HEK293 (cell line): ENCODE data around the gene MED13L.

Source experiments
- CTCF ChIP-seq: fragments of 450-650 bp; formaldehyde crosslinking; IDR thresholded peaks from 2 replicates; pipeline ENCODE4 v1.5.1; 2016; ENCODE audit warnings: missing biosample characterization, missing genetic modification characterization
- EGR2 ChIP-seq: fragments of 450-650 bp; formaldehyde crosslinking; IDR thresholded peaks from 2 replicates; pipeline ENCODE4 v1.5.1; 2016; ENCODE audit warnings: low read depth, missing biosample characterization, missing genetic modification characterization
- GFI1B ChIP-seq: fragments of 450-650 bp; formaldehyde crosslinking; IDR thresholded peaks from 2 replicates; pipeline ENCODE4 v1.5.1; 2016; ENCODE audit warnings: missing biosample characterization, missing genetic modification characterization
- GLI4 ChIP-seq: fragments of 450-650 bp; formaldehyde crosslinking; IDR thresholded peaks from 2 replicates; pipeline ENCODE4 v1.5.1; 2016; ENCODE audit warnings: missing biosample characterization, missing genetic modification characterization
- KLF1 ChIP-seq: fragments of 450-650 bp; formaldehyde crosslinking; IDR thresholded peaks from 2 replicates; pipeline ENCODE4 v1.5.1; 2016; ENCODE audit warnings: missing biosample characterization, missing genetic modification characterization
- PRDM2 ChIP-seq: fragments of 450-650 bp; formaldehyde crosslinking; IDR thresholded peaks from 2 replicates; pipeline ENCODE4 v1.5.1; 2016; ENCODE audit warnings: missing biosample characterization, missing genetic modification characterization, borderline replicate concordance
- REST ChIP-seq: fragments of 450-650 bp; formaldehyde crosslinking; IDR thresholded peaks from 2 replicates; pipeline ENCODE4 v1.5.1; 2016; ENCODE audit warnings: missing biosample characterization, missing genetic modification characterization
- SP7 ChIP-seq: fragments of 450-650 bp; formaldehyde crosslinking; IDR thresholded peaks from 2 replicates; pipeline ENCODE4 v1.5.1; 2016; ENCODE audit warnings: missing biosample characterization, missing genetic modification characterization
- ZFP37 ChIP-seq: fragments of 450-650 bp; formaldehyde crosslinking; IDR thresholded peaks from 2 replicates; pipeline ENCODE4 v1.5.1; 2016; ENCODE audit warnings: missing biosample characterization, missing genetic modification characterization
- ZNF157 ChIP-seq: fragments of 450-650 bp; formaldehyde crosslinking; IDR thresholded peaks from 2 replicates; pipeline ENCODE4 v1.5.1; 2016; ENCODE audit warnings: missing biosample characterization, missing genetic modification characterization
- ZNF302 ChIP-seq: fragments of 450-650 bp; formaldehyde crosslinking; IDR thresholded peaks from 2 replicates; pipeline ENCODE4 v1.5.1; 2016; ENCODE audit warnings: missing biosample characterization, missing genetic modification characterization, low read depth
- ZNF398 ChIP-seq: fragments of 450-650 bp; formaldehyde crosslinking; IDR thresholded peaks from 2 replicates; pipeline ENCODE4 v1.5.1; 2017; ENCODE audit warnings: missing biosample characterization, missing genetic modification characterization
- ZNF404 ChIP-seq: fragments of 450-650 bp; formaldehyde crosslinking; IDR thresholded peaks from 2 replicates; pipeline ENCODE4 v1.5.1; 2017; ENCODE audit warnings: missing biosample characterization, missing genetic modification characterization
- ZNF449 ChIP-seq: fragments of 450-650 bp; formaldehyde crosslinking; IDR thresholded peaks from 2 replicates; pipeline ENCODE4 v1.5.1; 2017; ENCODE audit warnings: missing biosample characterization, mild to moderate bottlenecking, missing genetic modification characterization, moderate library complexity
- ZNF501 ChIP-seq: fragments of 450-650 bp; formaldehyde crosslinking; IDR thresholded peaks from 2 replicates; pipeline ENCODE4 v1.5.1; 2016; ENCODE audit warnings: missing biosample characterization, missing genetic modification characterization
- ZNF521 ChIP-seq: fragments of 450-650 bp; formaldehyde crosslinking; IDR thresholded peaks from 2 replicates; pipeline ENCODE4 v1.5.1; 2017; ENCODE audit warnings: missing biosample characterization, mild to moderate bottlenecking, missing genetic modification characterization
- ZNF529 ChIP-seq: fragments of 450-650 bp; formaldehyde crosslinking; IDR thresholded peaks from 2 replicates; pipeline ENCODE4 v1.5.1; 2017; ENCODE audit warnings: missing genetic modification characterization, missing biosample characterization; ENCODE audit not compliant: insufficient replicate concordance
- ZNF548 ChIP-seq: fragments of 450-650 bp; formaldehyde crosslinking; IDR thresholded peaks from 2 replicates; pipeline ENCODE4 v1.5.1; 2016; ENCODE audit warnings: missing biosample characterization, missing genetic modification characterization
- ZNF549 ChIP-seq: fragments of 450-650 bp; IDR thresholded peaks from 2 replicates; pipeline ENCODE4 v1.5.1; 2018; ENCODE audit warnings: missing biosample characterization, missing genetic modification characterization, mild to moderate bottlenecking, inconsistent platforms, moderate library complexity
- ZNF660 ChIP-seq: fragments of 450-650 bp; IDR thresholded peaks from 2 replicates; pipeline ENCODE4 v1.5.1; 2018; ENCODE audit warnings: missing biosample characterization, mild to moderate bottlenecking, missing genetic modification characterization
- ZNF670 ChIP-seq: fragments of 450-650 bp; formaldehyde crosslinking; IDR thresholded peaks from 2 replicates; pipeline ENCODE4 v1.5.1; 2016; ENCODE audit warnings: missing biosample characterization, missing genetic modification characterization, low read depth
- ZNF677 ChIP-seq: fragments of 450-650 bp; IDR thresholded peaks from 2 replicates; pipeline ENCODE4 v1.5.0; 2018; ENCODE audit warnings: missing biosample characterization, mild to moderate bottlenecking, missing genetic modification characterization, moderate library complexity
- ZSCAN18 ChIP-seq: fragments of 450-650 bp; formaldehyde crosslinking; IDR thresholded peaks from 2 replicates; pipeline ENCODE4 v1.5.1; 2016; ENCODE audit warnings: missing biosample characterization, missing genetic modification characterization

The MED13L gene

GRCh38 chr12:116123451-116124258 lies 153.8 kb downstream of the MED13L start (continued):
- TF ChIP-seq ZNF302 (tag by site-specific recombination) (no peak), ZNF549 (tag by site-specific recombination) (no peak), KLF1 (tag by site-specific recombination) (no peak), ZNF501 (tag by site-specific recombination) (no peak; the same call in none of the 2 replicates), CTCF (tag by site-specific recombination) (no peak), ZNF404 (no peak), ZNF157 (no peak), SP7 (tag by site-specific recombination) (peak; percentile 96), GFI1B (tag by site-specific recombination) (no peak), ZSCAN18 (tag by site-specific recombination) (no peak), REST (peak; percentile 20; the same call in 1 of the 2 replicates), ZNF449 (no peak), ZNF529 (tag by site-specific recombination) (no peak), ZNF398 (tag by site-specific recombination) (no peak), PRDM2 (tag by site-specific recombination) (no peak), ZNF521 (tag by site-specific recombination) (no peak), ZFP37 (no peak), ZNF670 (no peak), ZNF677 (no peak), EGR2 (tag by site-specific recombination) (no peak), ZNF660 (tag by site-specific recombination) (peak; percentile 70; the same call in 1 of the 2 replicates), ZNF548 (tag by site-specific recombination) (no peak), GLI4 (tag by site-specific recombination) (no peak)
